HG03045 (cell line): Measurements from ENCODE around the gene GRHL3.
"Not testable (repeated sequence)": the region's sequence is repeated elsewhere in the genome, so short reads cannot be mapped to it uniquely, and the experiment has no call there.

Experiments used
- ATAC-seq: cut with Tn5 transposase; IDR thresholded peaks from one replicate; pipeline ENCODE4 v1.9.1; 2021; ENCODE audit warnings: mild to moderate bottlenecking, moderate library complexity; ENCODE audit not compliant: unreplicated experiment

Gene GRHL3

GRCh38 chr1:24319312-24319863, at the start of gene GRHL3:
Gene GRHL3 (plus strand): TSS chr1:24319357. CDS start chr1:24319552, 195 bp downstream.
- no peak for ATAC-seq

GRCh38 chr1:24274203-24275103, 44.7 kb upstream of the GRHL3 start:
- not testable (repeated sequence) for ATAC-seq

GRCh38 chr1:24275104-24275410, 44.1 kb upstream of the GRHL3 start:
- no peak for ATAC-seq

DNA sequence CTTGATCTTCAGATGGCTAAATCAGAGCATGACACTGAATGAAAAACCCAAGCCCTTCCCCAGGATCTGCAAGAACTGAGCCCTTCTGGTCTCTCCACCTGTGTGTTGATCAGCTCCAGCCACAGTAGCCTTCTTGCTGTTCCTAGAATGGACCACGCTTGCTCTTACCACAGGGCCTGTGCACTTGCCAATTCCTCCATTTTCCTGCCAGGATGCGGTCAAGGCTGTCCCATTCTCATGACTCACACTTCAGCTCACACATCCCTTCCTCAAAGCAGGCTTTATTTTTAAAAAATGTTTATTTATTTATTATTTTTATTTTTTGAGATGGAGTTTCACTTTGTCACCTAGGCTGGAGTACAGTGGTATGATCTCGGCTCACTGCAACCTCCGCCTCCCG, 43.6 kb upstream of the GRHL3 start:
- no peak for ATAC-seq

GRCh38 chr1:24276791-24277190, 42.4 kb upstream of the GRHL3 start:
- ATAC-seq = no peak

DNA sequence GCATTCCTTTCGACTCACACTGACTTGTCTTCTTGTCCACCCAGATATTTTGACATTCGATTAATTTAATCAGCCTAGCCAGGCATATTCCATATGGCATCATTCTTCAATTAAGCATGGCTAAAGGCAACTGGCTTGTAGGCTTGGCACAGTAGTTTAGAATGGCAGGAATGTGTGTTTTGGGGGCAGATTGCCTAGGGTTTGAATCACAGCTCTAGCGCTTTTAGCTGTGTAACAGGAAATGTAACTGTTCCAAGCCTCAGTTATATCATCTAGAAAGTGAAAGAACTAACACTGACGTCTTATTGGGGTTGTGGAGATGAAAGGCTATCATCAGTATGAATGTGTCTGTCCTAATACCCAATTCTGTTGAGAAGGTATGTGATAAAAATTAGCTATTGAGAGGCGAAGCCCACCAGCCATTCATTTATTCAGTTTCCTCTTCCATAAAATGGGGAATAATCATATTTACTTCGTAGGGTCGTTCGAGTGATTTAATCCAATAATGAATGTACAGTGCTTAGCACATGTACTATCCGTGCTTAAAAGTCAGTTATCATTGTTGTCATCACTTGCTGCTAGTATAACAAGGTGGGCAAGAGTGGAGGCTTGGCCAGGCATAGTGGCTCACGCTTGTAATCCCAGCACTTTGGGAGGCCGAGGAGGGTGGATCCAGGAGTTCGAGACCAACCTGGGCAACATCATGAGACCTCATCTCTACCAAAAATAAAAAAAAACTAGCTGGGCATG, 41.6 kb upstream of the GRHL3 start:
- no peak for ATAC-seq

DNA sequence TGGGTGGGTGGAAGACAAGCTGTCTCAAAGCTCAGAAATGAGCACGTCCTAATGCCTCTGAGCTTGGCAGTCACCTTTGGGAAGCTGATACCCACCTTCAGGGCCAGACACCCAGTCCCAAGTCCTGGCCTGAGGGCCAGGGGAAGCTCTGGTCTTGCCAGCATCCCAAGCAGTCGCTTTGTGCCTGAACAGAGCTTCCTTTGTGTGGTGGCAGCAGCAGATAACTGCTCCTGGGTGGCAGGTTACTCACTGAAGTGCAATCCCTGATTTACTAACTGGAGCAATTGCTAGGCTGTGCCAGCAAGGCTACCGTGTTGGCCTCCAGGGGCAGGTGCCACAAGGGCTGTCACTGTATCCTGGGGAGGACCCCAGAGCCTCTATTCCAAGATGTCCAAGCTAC, 40.4 kb upstream of the GRHL3 start:
- no peak for ATAC-seq

DNA sequence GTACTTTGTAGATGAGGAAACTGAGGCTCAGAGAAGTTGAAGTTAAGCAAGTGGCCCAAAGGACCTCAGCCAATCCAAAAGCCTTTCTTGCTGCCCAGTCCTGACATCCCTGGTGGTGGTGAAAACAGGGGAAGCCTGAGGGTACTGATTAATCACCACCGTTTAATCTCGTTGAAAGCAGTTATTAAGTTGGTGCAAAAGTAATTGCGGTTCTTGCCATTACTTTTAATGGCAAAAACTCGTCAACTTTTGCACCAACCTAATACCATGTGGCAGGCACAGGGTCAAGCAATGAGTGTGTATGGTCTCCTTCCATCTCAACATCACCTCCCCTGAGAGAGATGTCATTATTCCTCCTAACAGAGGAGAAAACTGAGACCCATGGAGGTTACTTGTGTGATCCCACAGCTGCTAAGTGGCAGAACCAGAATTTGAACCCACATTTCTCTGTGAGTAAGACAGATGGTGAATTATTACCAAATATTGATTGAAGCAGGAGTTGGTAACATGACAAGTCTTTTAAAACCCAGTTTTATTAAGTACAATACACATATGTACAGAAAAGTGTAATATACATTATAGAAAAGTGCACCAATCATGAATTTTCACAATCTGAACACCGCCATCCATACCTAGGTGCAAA, 39.4 kb upstream of the GRHL3 start:
- no peak for ATAC-seq

DNA sequence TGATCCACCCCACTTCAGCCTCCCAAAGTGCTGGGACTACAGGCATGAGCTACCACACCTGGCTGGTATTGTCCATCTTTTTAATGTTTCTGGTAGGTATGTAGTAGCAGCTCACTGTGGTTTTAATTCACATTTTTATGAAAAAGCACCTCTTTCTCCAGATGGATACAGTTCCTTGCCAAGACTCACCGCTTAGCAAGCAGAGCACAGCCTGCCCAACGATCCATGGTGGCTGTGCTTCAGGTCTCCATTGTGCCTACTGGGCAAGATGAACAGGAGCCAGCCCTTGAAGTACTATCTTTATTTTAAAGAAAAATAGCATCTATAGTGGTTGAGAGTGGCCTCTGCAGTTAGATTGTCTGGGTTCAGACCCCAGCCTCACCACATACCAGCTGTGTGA, 37.6 kb upstream of the GRHL3 start:
- no peak for ATAC-seq

- no peak for ATAC-seq
Observed at GRCh38 chr1:24282491-24282890, 36.7 kb upstream of the GRHL3 start.

GRCh38 chr1:24283326-24284155, 35.6 kb upstream of the GRHL3 start:
- no peak for ATAC-seq

DNA sequence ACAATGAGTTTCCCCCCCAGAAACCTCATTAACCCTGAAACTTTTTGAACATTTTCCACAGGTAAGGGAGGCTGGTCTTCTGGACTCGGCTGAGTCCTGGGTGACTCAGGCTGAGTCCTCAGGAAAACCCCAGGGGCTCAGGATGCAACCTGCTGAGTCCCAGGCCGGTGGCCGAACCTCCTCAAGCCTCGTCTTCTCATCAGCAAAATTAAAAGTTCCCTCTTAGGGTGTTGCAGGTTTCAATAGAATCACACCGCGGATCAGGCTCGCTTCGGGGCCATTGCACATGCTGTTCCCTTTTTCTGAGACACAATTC, 35.0 kb upstream of the GRHL3 start:
- ATAC-seq = no peak

GRCh38 chr1:24285231-24285630, 33.9 kb upstream of the GRHL3 start:
- ATAC-seq = no peak

- ATAC-seq = no peak
Observed at GRCh38 chr1:24286246-24287010, 32.7 kb upstream of the GRHL3 start.

DNA sequence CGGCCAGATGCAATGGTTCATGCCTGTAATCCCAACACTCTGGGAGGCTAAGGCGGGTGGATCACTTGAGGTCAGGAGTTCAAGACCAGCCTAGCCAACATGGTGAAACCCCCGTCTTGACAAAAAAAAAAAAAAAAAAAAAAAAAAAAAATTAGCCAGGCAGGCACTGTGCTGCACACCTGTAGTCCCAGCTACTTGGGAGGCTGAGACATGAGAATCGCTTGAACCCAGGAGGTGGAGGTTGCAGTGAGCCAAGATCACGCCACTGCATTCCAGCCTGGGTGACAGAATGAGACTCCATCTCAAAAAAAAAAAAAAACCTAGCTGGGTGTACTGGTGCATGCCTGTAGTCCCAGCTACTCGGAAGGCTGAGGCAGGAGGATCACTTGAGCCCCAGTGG, 31.4 kb upstream of the GRHL3 start:
- not testable (repeated sequence) for ATAC-seq

DNA sequence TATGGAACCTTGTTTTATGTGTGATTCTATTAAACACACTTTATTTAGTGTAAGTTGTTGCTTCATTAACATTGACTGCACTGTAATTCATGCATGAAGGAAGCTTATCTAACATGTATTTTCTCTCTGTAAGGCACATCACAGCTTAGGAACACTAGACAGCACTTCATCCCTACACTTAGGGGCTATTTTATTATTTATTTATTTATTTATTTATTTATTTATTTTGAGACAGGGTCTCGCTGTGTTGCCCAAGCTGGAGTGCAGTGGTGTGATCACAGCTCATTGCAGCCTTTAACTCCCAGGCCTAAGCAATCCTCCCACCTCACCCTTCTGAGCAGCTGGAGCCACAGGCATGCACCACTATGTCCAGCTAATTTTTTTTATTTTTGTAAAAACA, 30.7 kb upstream of the GRHL3 start:
- no peak for ATAC-seq

- no peak for ATAC-seq
Observed at GRCh38 chr1:24289937-24290595, 29.1 kb upstream of the GRHL3 start.

- ATAC-seq = no peak
Observed at GRCh38 chr1:24290933-24291487, 28.1 kb upstream of the GRHL3 start.

DNA sequence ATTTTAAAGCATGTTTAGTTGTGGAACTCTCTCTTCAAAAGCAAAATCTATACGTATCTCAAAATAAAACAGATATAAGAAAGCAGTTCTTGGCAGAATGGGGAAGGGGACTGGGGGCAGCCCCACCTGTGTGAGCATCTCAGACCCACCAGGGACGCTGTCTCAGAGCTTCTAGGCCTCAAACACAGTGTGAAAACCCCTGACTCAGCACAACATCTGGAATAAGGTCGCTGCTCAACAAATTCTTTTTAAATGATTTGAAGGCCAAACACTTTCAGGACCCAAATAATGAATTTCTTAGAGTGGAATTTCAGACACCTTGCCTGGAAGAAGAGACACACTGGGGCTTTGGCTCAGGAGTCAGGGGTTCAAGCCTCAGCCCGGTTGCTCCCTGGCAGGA, 27.1 kb upstream of the GRHL3 start:
- no peak for ATAC-seq
